ENCODE data around the gene LIMS2.

GRCh38 chr2:127630864-127631540 lies 44.3 kb downstream of the LIMS2 start:
- no peak for TF ChIP-seq EZH2 (IDR thresholded peaks at IDR 0.05; ENCODE audit: borderline replicate concordance, low read depth, low read length, severe bottlenecking)
- TF ChIP-seq CTCF (IDR thresholded peaks at IDR 0.05; ENCODE audit: extremely low read depth in 1 of 2, insufficient read depth in 1 of 2, low read depth in 1 of 2, low read length in 2 of 2), result no peak
